AG04449 (cell line): ENCODE results near the gene AP5B1.

ENCODE experiments used
- CTCF ChIA-PET: fragments of 350-600 bp; formaldehyde crosslinking; extraction: SDS; loops from one replicate; lab custom pipeline; 2021; ENCODE audit warnings: antibody characterized with exemption; lab: Yijun Ruan, JAX
- POLR2A ChIA-PET: fragments of 400-600, 350-600 bp; formaldehyde crosslinking; extraction: SDS; loops from one replicate; lab custom pipeline; 2020; ENCODE audit warnings: antibody characterized with exemption, inconsistent platforms; lab: Yijun Ruan, JAX
- DNase-seq: peaks from one replicate; pipeline ENCODE4 v3.0.0-alpha.2; 2010; ENCODE audit warnings: low read depth, low spot score
- H3K4me3 ChIP-seq: 2 replicates; pipeline ENCODE4 v1.5.1; 2011; ENCODE audit warnings: low read depth, mild to moderate bottlenecking, control low read depth, low read length
- CTCF ChIP-seq: IDR thresholded peaks from one replicate; pipeline ENCODE4 v1.5.1; 2011; ENCODE audit warnings: mild to moderate bottlenecking, moderate library complexity, low read length, control low read depth, inconsistent platforms; ENCODE audit not compliant: insufficient read depth; ENCODE audit errors: missing control alignments

Gene AP5B1

GRCh38 chr11:65791719-65792213 lies 11.0 kb upstream of the AP5B1 start:
- no peak overlapping the region for H3K4me3 ChIP-seq
- no peak for DNase-seq
- ChIA-PET CTCF (interaction anchor here (1.0 to 6.4 kb wide), 3 partner anchors 9 to 22 kb away, joined by 4 to 45 read pairs (median 20); partner anchors contain the start of gene AP5B1), POLR2A (no interaction called here)
- no peak for TF ChIP-seq CTCF

- H3K4me3 ChIP-seq = no peak overlapping the region
- POLR2A ChIA-PET = interaction anchor here (0.6 kb wide), 1 partner anchor 21 kb away, joined by 3 read pairs; no protein-coding TSS in a partner anchor
- no peak for TF ChIP-seq CTCF
- CTCF ChIA-PET = interaction anchor here (0.8 to 6.4 kb wide), 4 partner anchors 8 to 21 kb away, joined by 3 to 45 read pairs (median 12); partner anchors contain the start of gene AP5B1
- DNase-seq = no peak
Measured at GRCh38 chr11:65790902-65791650, 10.3 kb upstream of the AP5B1 start.

GRCh38 chr11:65790104-65790901 lies 9.5 kb upstream of the AP5B1 start:
- no peak for DNase-seq
- CTCF ChIA-PET = interaction anchor here (0.8 to 6.4 kb wide), 4 partner anchors 9 to 27 kb away, joined by 3 to 45 read pairs (median 12); partner anchors contain the start of gene AP5B1
- POLR2A ChIA-PET = interaction anchor here (0.6 kb wide), 1 partner anchor 21 kb away, joined by 3 read pairs; no protein-coding TSS in a partner anchor
- H3K4me3 ChIP-seq = no peak overlapping the region
- TF ChIP-seq CTCF = no peak

GRCh38 chr11:65789230-65790103 lies 8.7 kb upstream of the AP5B1 start:
- no peak for TF ChIP-seq CTCF
- ChIA-PET CTCF (interaction anchor here (1.0 to 6.4 kb wide), 4 partner anchors 9 to 28 kb away, joined by 3 to 45 read pairs (median 12); partner anchors contain the start of gene AP5B1), POLR2A (no interaction called here)
- DNase-seq = no peak
- H3K4me3 ChIP-seq = no peak overlapping the region

- POLR2A ChIA-PET = no interaction called here
- no peak for TF ChIP-seq CTCF
- CTCF ChIA-PET = interaction anchor here (1.0 to 6.4 kb wide), 5 partner anchors 9 to 199 kb away, joined by 3 to 45 read pairs (median 4); partner anchors contain the start of gene AP5B1
- no peak for DNase-seq
- H3K4me3 ChIP-seq = no peak overlapping the region
Measured at GRCh38 chr11:65788821-65789220, 8.0 kb upstream of the AP5B1 start.
